Psoas muscle (tissue), 8 donors: ENCODE results near the gene SH3RF1. TPM values are rescaled to one million over a fixed set of nuclear protein-coding genes. Genes with fewer than 3 reads are reported as not detected.

Source experiments
- ATAC-seq, 4 donors: fragments of 200-7000 bp; cut with Tn5 transposase; one replicate each; pipeline ENCODE4 v1.9.1; 2020; ENCODE audit warnings: moderate library complexity in 3 of 4, mild to moderate bottlenecking in 2 of 4
- DNase-seq, 2 donors: peaks; one replicate each; pipeline ENCODE4 v3.0.0-alpha.2; 2020
- H3K27ac ChIP-seq: fragments of 200-600 bp; one replicate; pipeline ENCODE4 v1.8.0; 2022
- H3K27me3 ChIP-seq, 3 donors: fragments of 200-600 bp in 1 of 3; one replicate each; pipeline versions ENCODE4 v1.6.1 to v1.8.0; 2013 to 2022; ENCODE audit warnings: low read length in 2 of 3, mild to moderate bottlenecking in 2 of 3, moderate library complexity in 1 of 3; ENCODE audit not compliant: insufficient read depth in 3 of 3
- H3K36me3 ChIP-seq, 2 donors: fragments of 200-600 bp in 1 of 2; one replicate each; pipeline versions ENCODE4 v1.6.1 to v1.8.0; 2013 to 2022; ENCODE audit warnings: low read depth in 1 of 2, mild to moderate bottlenecking in 1 of 2, moderate library complexity in 1 of 2; ENCODE audit not compliant: insufficient read depth in 1 of 2
- H3K4me1 ChIP-seq: fragments of 200-600 bp; one replicate; pipeline ENCODE4 v1.8.0; 2022
- H3K4me3 ChIP-seq: fragments of 200-600 bp; one replicate; pipeline ENCODE4 v1.8.0; 2022; ENCODE audit warnings: mild to moderate bottlenecking
- H3K9me3 ChIP-seq: fragments of 200-600 bp; one replicate; pipeline ENCODE4 v1.8.0; 2022
- CTCF ChIP-seq: fragments of 200-600 bp; IDR thresholded peaks from one replicate; pipeline ENCODE4 v1.8.0; 2022; ENCODE audit warnings: antibody characterized with exemption
- WGBS, 3 donors: extraction: QIAGEN DNeasy Blood & Tissue Kit; methylation state at CpG; one replicate each; pipeline versions ENCODE4 v1.1.6 to v1.1.7; 2013; 5-methylcytosine and 5-hydroxymethylcytosine counted together
- intact Hi-C, 2 donors: fragments of 100-400 bp; cut with DNase I; formaldehyde crosslinking; loops; one replicate each; pipeline versions ENCODE4 v1.11.0 to v1.14.2; 2022
- polyA plus RNA-seq, 3 donors: library from polyadenylated mRNA; stranded (reverse); fragments of 200-250 nt; gene quantifications; one replicate each; pipeline ENCODE4 v1.2.3, GENCODE V29; 2013
- total RNA-seq, 4 donors: library from RNA; stranded (reverse); fragmentation: NEBNext Ultra II Directional in 2 of 4; extraction: Animal tissue kit (Norgen Biotek cat#: 25700) in 2 of 4; gene quantifications; one replicate each; pipeline versions ENCODE4 v1.2.1 to v1.2.4, GENCODE V29; 2021 to 2023
- donor health status: healthy with polysubstance abuse.
- donor health status: DM: no; HTN: no; CAD: no; lungs with moderate emphysema.
- donor health status: Bipolar disorder and iron deficiency.
- donor health status: healthy.
- donor health status: DM: yes; HTN: yes; CAD: no.
- donor health status: DM: no; HTN: no; CAD: no.
- donor health status: DM: no; HTN: no; CAD: no.
- donor health status: DM: yes; HTN: yes; CAD: no.

SH3RF1 gene
- total and polyA plus RNA-seq, 7 donors = 4.8 to 35.9 (median 19.2) TPM

GRCh38 chr4:169236078-169236477, 34.7 kb downstream of the SH3RF1 start:
- H3K36me3 ChIP-seq = no peaks in the 10 kb centered on the region
- DNase-seq (no peak), ATAC-seq (peak in 1 of 4 donors; percentile 54)
- intact Hi-C loops = no loop called here
- H3K4me3 ChIP-seq = no peak overlapping the region
- H3K9me3 ChIP-seq = no peaks in the 10 kb centered on the region
- H3K4me1 ChIP-seq = peaks cover 50% of the 10 kb centered on the region
- TF ChIP-seq CTCF = no peak
- H3K27ac ChIP-seq = peak overlapping the region; percentile 78
- WGBS, 3 donors = 37 to 51% (median 42%) methylated on average over 6 of the region's 6 CpGs
- no peaks in the 10 kb centered on the region for H3K27me3 ChIP-seq

DNA sequence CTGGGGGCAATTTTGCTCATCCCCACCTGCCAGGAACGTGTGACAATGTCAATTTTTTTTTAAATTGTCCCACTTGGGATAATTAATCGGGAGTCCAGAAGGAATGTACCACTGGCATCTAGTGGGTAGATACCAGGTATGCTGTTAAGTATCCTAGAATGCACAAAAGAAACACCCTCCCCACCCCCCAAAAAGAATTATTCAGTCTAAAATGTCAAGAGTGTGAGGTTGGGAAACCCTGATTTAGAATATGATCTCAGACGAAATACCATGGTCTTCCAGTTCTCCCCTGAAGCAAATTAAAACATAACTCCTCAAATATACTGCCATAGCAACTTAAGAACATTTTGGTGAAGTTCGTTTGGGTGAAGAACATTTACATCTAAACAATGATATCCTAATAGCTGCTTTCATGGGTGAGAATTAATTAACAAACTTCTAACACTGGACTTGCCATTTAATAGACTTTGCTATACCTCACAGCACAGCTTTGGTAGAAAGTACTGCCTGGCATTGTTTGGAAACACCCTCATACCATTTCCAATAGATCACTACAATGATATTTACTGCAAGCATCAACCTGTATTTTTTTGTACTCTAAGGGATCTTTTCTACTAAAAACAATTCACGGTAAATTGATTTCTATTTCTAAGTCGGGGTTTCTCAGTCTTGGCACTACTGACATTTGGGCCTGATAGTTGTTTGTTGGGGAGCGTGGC, 36.5 kb downstream of the SH3RF1 start:
- 69 to 80% (median 72%) methylated on average over 7 of the region's 7 CpGs for WGBS, 3 donors
- no peak for TF ChIP-seq CTCF
- H3K27ac ChIP-seq = no peak overlapping the region
- no peaks in the 10 kb centered on the region for H3K36me3 ChIP-seq
- H3K4me1 ChIP-seq = peaks cover 56% of the 10 kb centered on the region
- ATAC-seq (no peak), DNase-seq (no peak)
- intact Hi-C loops = no loop called here
- no peaks in the 10 kb centered on the region for H3K9me3 ChIP-seq
- H3K4me3 ChIP-seq = no peak overlapping the region
- no peaks in the 10 kb centered on the region for H3K27me3 ChIP-seq

- H3K27ac ChIP-seq = no peak overlapping the region
- peaks cover 56% of the 10 kb centered on the region for H3K4me1 ChIP-seq
- no peaks in the 10 kb centered on the region for H3K9me3 ChIP-seq
- no peak for ATAC-seq
- intact Hi-C loops = no loop called here
- DNase-seq = no peak
- no peak for TF ChIP-seq CTCF
- H3K4me3 ChIP-seq = no peak overlapping the region
- H3K27me3 ChIP-seq = no peaks in the 10 kb centered on the region
- no peaks in the 10 kb centered on the region for H3K36me3 ChIP-seq
- 87 to 91% (median 90%) methylated on average over 4 of the region's 4 CpGs for WGBS, 3 donors
Observed at GRCh38 chr4:169233691-169234090, 37.1 kb downstream of the SH3RF1 start.

GRCh38 chr4:169231647-169232262, 39.0 kb downstream of the SH3RF1 start:
- WGBS, 3 donors = 84 to 92% (median 85%) methylated on average over 4 of the region's 4 CpGs
- no peak overlapping the region for H3K4me3 ChIP-seq
- ATAC-seq = no peak
- H3K27ac ChIP-seq = no peak overlapping the region
- TF ChIP-seq CTCF = no peak
- intact Hi-C loops = no loop called here
- H3K36me3 ChIP-seq = no peaks in the 10 kb centered on the region
- peaks cover 48% of the 10 kb centered on the region for H3K4me1 ChIP-seq
- no peaks in the 10 kb centered on the region for H3K27me3 ChIP-seq
- H3K9me3 ChIP-seq = no peaks in the 10 kb centered on the region
- DNase-seq = no peak
